ENCODE results near the gene CMTM8.
"Not testable (repeated sequence)": the region's sequence is repeated elsewhere in the genome, so short reads cannot be mapped to it uniquely, and the experiment has no call there.

Gene CMTM8

GRCh38 chr3:32387512-32387911 lies 149.0 kb downstream of the CMTM8 start:
- DNase-seq: no peak

- DNase-seq: not testable (repeated sequence)
Measured at GRCh38 chr3:32389577-32389976, 151.1 kb downstream of the CMTM8 start.

GRCh38 chr3:32391643-32392535 lies 153.4 kb downstream of the CMTM8 start, which contains the start of gene CMTM7:
TSS of gene CMTM7 (plus strand) at chr3:32391853. CDS start at chr3:32391907, 54 bp downstream.
- no peak for DNase-seq

- DNase-seq: no peak
Measured at GRCh38 chr3:32392536-32393302, 154.2 kb downstream of the CMTM8 start.

GRCh38 chr3:32395496-32395895 lies 157.0 kb downstream of the CMTM8 start:
- no peak for DNase-seq

GRCh38 chr3:32397941-32398340 lies 159.5 kb downstream of the CMTM8 start:
- DNase-seq: no peak

- no peak for DNase-seq
Measured at GRCh38 chr3:32398531-32398930, 160.1 kb downstream of the CMTM8 start.

GRCh38 chr3:32399030-32399620 lies 160.6 kb downstream of the CMTM8 start:
- no peak for DNase-seq

GRCh38 chr3:32401126-32401525 lies 162.6 kb downstream of the CMTM8 start:
- no peak for DNase-seq

- peak; percentile 21 for DNase-seq
Measured at GRCh38 chr3:32401556-32402081, 163.1 kb downstream of the CMTM8 start.

GRCh38 chr3:32403663-32404062 lies 165.2 kb downstream of the CMTM8 start:
- peak; percentile 42 for DNase-seq

GRCh38 chr3:32404714-32405113 lies 166.2 kb downstream of the CMTM8 start:
- DNase-seq: no peak

GRCh38 chr3:32405155-32405554 lies 166.7 kb downstream of the CMTM8 start:
- DNase-seq: no peak

GRCh38 chr3:32405711-32406323 lies 167.3 kb downstream of the CMTM8 start:
- no peak for DNase-seq

GRCh38 chr3:32406486-32407408 lies 168.3 kb downstream of the CMTM8 start:
- DNase-seq: no peak

GRCh38 chr3:32410367-32411246 lies 172.1 kb downstream of the CMTM8 start:
- DNase-seq: no peak

- no peak for DNase-seq
Measured at GRCh38 chr3:32411442-32411841, 173.0 kb downstream of the CMTM8 start.

- DNase-seq: peak; percentile 12
Measured at GRCh38 chr3:32412887-32413286, 174.4 kb downstream of the CMTM8 start.

- DNase-seq: no peak
Measured at GRCh38 chr3:32413845-32414521, 175.5 kb downstream of the CMTM8 start.

All from NCI-H2171 (cell line).